Measurements from ENCODE around the gene FGR.

The FGR gene

DNA sequence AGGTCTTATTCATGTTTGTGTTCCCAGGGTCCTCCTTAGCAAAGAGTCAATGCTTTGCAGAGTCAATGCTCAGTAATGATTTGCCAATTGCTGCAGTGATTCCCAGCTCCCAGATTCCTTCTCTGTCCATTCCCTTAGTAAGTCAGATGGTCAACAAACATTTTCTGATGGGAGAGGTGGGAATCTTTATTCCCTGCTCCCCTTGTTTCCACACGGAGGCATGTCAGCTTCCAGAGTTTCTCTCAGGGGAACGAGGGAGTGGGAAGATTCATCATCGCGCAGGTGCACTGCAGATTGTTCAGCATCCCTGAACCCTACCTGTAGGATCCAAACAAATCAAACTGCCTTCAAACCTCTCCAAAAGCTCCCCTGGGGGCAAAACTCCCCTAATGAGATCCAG is 23.5 kb downstream of the FGR start:
- peaks cover 24% of the 10 kb centered on the region for H3K4me1 ChIP-seq (ENCODE audit: control insufficient read depth, insufficient read depth, low read length)
- no peaks in the 10 kb centered on the region for H3K9me3 ChIP-seq (ENCODE audit: control insufficient read depth, insufficient read depth, low read depth, low read length)
- no peaks in the 10 kb centered on the region for H3K36me3 ChIP-seq (ENCODE audit: control insufficient read depth, insufficient read depth, low read length)
- no peak overlapping the region for H3K27ac ChIP-seq (ENCODE audit: low read depth, low read length)
- H3K27me3 ChIP-seq (ENCODE audit: control insufficient read depth, insufficient read depth, low read length): peaks cover 15% of the 10 kb centered on the region; the same call in 1 of the 2 replicates
- no peak overlapping the region for H3K9ac ChIP-seq (ENCODE audit: low read length)
- H3K4me3 ChIP-seq (ENCODE audit: low read depth, low read length): no peak overlapping the region

DNA sequence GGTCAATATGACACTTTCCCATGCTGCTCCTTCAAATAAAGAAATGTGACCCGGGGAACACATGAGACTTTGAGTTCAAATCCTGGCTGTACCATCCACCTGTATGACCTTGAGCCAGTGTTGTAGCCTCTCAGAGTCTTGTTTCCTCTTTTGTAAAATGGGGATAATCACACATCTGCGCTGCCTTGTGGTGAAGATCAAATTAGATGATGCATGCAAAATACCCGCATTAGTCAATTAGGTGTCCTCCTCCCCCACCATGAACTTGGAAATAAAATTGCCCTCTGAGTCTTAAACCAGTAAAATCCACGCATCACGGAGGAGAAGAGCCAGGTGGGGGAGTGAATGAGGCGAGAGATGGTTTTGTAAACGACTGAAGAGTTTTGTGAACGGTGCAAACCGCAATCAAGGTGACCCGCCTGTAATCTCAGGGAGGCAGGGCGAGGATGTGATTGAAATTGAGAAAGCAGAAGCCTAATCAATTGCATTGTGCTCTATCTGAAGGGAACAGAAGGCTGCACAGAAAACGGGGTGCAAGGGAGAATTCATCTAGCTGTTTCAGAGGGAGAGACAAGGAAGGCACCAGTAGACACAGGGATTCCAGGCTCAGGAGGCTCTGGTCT is 25.3 kb downstream of the FGR start:
- Histone ChIP-seq H3K27ac (ENCODE audit: low read depth, low read length) (no peak overlapping the region), H3K9me3 (ENCODE audit: control insufficient read depth, insufficient read depth, low read depth, low read length) (no peaks in the 10 kb centered on the region), H3K4me3 (ENCODE audit: low read depth, low read length) (no peak overlapping the region), H3K36me3 (ENCODE audit: control insufficient read depth, insufficient read depth, low read length) (no peaks in the 10 kb centered on the region), H3K9ac (ENCODE audit: low read length) (no peak overlapping the region), H3K27me3 (ENCODE audit: control insufficient read depth, insufficient read depth, low read length) (no peaks in the 10 kb centered on the region), H3K4me1 (ENCODE audit: control insufficient read depth, insufficient read depth, low read length) (peaks cover 40% of the 10 kb centered on the region)

DNA sequence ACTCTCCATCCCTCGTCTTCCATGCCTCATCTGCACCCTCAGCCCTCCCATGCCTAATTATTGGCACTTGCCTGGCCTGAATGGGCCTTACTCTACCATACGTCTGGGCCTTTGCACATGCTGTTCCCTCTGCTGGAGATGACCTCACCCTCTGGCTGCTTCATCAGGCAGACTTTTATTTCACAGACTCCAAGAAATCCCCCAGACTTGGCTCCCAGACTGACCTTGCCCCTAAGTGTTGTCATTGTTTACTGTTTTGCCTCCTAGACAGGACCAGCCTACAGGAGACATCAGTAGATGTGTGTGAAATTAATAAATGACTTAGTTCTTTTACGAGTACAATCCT is 25.8 kb downstream of the FGR start:
- Histone ChIP-seq H3K9ac (ENCODE audit: low read length) (no peak overlapping the region), H3K4me1 (ENCODE audit: control insufficient read depth, insufficient read depth, low read length) (peaks cover 38% of the 10 kb centered on the region)

DNA sequence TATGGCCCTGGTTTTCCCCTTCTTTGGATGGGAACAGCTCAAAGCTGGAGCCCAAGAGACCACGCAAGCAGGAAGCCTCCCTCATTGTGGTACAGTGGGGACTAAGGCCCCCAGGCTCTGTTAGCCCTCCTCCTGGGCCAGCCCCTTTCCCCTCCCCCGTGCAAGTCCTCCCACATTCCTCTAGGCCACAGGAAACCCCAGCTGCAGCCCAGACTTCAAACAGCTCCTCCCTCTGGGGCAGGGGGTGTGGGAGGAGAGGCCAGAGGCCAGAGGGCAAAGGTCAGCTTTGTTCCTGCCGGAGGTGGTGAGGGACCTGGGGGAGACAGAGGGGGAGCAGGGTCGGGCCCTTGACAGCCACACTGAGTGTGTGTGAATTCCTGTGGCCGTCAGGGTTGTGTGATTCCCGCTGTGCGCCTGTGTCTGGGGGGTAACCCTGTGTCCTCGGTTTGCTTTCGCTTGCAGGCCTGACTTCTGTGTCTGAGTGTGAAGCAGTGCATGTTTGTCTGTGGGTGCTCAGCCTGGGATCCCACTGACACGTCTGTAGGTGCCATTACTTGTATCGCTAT is 27.7 kb downstream of the FGR start:
- no peak overlapping the region; the same call in 1 of the 2 replicates for H3K4me3 ChIP-seq (ENCODE audit: low read depth, low read length)
- peak overlapping the region; percentile 32; the same call in 1 of the 2 replicates for H3K27ac ChIP-seq (ENCODE audit: low read depth, low read length)
- no peaks in the 10 kb centered on the region for H3K36me3 ChIP-seq (ENCODE audit: control insufficient read depth, insufficient read depth, low read length)
- peak overlapping the region; percentile 54 for H3K9ac ChIP-seq (ENCODE audit: low read length)
- H3K9me3 ChIP-seq (ENCODE audit: control insufficient read depth, insufficient read depth, low read depth, low read length): no peaks in the 10 kb centered on the region
- peaks cover 37% of the 10 kb centered on the region for H3K4me1 ChIP-seq (ENCODE audit: control insufficient read depth, insufficient read depth, low read length)
- no peaks in the 10 kb centered on the region for H3K27me3 ChIP-seq (ENCODE audit: control insufficient read depth, insufficient read depth, low read length)

More for the DNA sequence above, 25.8 kb downstream of the FGR start:
- Histone ChIP-seq H3K27me3 (ENCODE audit: control insufficient read depth, insufficient read depth, low read length) (no peaks in the 10 kb centered on the region), H3K9me3 (ENCODE audit: control insufficient read depth, insufficient read depth, low read depth, low read length) (no peaks in the 10 kb centered on the region), H3K4me3 (ENCODE audit: low read depth, low read length) (no peak overlapping the region), H3K36me3 (ENCODE audit: control insufficient read depth, insufficient read depth, low read length) (no peaks in the 10 kb centered on the region), H3K27ac (ENCODE audit: low read depth, low read length) (no peak overlapping the region)

DNA sequence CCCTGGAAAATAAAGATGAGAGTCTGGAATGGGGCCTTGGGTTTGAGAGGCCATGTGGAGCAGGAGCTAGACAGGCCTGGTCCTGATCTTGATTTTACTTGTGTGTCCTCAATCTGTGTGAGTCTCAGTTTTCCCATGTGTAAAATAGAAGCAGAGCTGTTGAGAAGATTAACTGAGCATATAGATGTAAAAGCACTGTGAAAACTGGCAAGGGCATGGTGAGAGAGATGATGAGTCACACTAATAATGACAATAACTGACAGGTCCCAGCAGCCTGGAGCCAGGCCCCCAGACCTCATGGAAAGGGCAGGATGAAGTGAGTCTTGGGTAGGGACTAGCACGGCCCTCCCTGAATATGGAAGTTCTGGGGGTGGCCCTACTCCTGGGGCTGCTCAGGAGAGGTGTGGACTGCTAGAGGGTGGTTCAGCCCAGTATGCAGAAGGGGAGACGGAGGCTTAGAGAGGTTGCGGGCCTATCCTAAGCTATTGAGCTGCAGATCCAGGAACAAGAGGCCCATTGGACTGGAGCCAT is 28.2 kb downstream of the FGR start:
- Histone ChIP-seq H3K27ac (ENCODE audit: low read depth, low read length) (peak overlapping the region; percentile 32; the same call in 1 of the 2 replicates), H3K9ac (ENCODE audit: low read length) (peak overlapping the region; percentile 51)

DNA sequence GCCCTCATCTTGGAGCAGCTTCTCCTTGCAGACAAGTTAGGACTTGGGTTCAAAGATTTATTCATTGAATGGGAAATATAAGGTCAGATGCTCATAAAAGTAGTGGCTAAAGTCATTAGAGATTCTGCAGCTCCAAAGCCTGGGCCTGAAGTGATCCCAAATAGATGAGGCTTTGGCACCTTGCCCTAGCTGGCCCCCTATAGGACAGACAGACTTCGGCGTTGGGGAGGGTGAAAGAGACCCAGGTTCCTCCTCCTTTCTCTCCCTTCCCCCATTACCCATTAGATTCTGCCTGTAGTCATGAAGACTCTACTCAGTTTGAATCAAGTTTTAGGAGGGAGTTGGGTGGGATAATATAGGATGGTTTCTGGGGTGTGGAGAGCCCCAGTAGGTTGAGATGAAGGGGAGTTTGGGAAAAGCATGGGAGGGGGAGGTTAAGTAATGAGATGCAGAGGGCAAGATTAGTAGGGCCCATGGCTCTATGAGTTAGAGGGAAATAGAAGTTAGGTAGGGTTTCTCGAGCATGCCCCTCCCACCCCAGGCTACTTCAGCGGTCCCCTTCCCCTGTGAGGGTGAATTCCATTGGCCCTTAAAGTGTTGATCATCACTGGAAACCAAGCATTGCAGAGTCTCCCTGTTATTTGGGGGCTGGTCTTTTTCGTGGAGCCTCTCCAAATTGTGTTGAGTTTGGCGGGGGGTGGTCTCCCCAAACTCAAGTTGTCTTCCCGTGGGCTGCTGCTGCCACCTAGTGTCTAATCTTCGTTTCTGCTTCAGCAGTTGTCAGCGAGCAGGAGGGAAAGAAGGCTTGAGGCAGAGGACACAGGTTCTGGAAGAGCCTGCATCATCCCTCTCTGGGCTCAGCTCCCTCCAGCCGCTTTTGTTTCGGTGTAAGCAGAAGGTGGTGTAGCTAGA is 28.9 kb downstream of the FGR start:
- no peaks in the 10 kb centered on the region for H3K27me3 ChIP-seq (ENCODE audit: control insufficient read depth, insufficient read depth, low read length)
- H3K9ac ChIP-seq (ENCODE audit: low read length): peak overlapping the region; percentile 18
- H3K27ac ChIP-seq (ENCODE audit: low read depth, low read length): no peak overlapping the region
- peaks cover 45% of the 10 kb centered on the region for H3K4me1 ChIP-seq (ENCODE audit: control insufficient read depth, insufficient read depth, low read length)
- no peaks in the 10 kb centered on the region for H3K9me3 ChIP-seq (ENCODE audit: control insufficient read depth, insufficient read depth, low read depth, low read length)
- H3K36me3 ChIP-seq (ENCODE audit: control insufficient read depth, insufficient read depth, low read length): no peaks in the 10 kb centered on the region
- peak overlapping the region; percentile 44 for H3K4me3 ChIP-seq (ENCODE audit: low read depth, low read length)

More for the DNA sequence above, 28.2 kb downstream of the FGR start:
- Histone ChIP-seq H3K9me3 (ENCODE audit: control insufficient read depth, insufficient read depth, low read depth, low read length) (no peaks in the 10 kb centered on the region), H3K4me3 (ENCODE audit: low read depth, low read length) (no peak overlapping the region; the same call in 1 of the 2 replicates), H3K4me1 (ENCODE audit: control insufficient read depth, insufficient read depth, low read length) (peaks cover 39% of the 10 kb centered on the region), H3K27me3 (ENCODE audit: control insufficient read depth, insufficient read depth, low read length) (no peaks in the 10 kb centered on the region), H3K36me3 (ENCODE audit: control insufficient read depth, insufficient read depth, low read length) (no peaks in the 10 kb centered on the region)

DNA sequence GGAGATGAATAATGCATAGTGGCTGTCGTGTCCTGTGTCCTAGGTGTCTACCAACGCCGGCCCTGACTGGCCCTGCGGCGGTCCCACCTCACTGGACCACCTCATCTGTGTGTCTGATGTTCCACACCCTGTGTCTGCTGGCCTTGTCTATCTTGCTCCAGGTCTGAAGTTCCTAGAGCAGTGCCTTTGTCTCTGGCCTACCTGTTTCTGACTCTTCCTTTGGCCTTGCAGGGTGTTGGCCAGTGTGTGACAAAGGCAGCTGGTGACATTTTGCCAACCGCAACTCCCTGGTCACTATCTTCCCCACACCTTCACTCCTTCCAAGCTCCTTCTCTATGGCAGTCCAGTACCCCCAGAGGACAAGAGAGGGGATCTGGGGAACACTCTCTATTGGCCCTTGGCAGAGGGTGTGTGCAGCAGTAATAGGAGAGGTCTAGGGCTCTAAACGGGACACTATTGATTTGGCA is 29.7 kb downstream of the FGR start:
- no peak overlapping the region for H3K27ac ChIP-seq (ENCODE audit: low read depth, low read length)
- H3K4me1 ChIP-seq (ENCODE audit: control insufficient read depth, insufficient read depth, low read length): peaks cover 53% of the 10 kb centered on the region
- no peak overlapping the region for H3K9ac ChIP-seq (ENCODE audit: low read length)
- H3K9me3 ChIP-seq (ENCODE audit: control insufficient read depth, insufficient read depth, low read depth, low read length): no peaks in the 10 kb centered on the region
- H3K36me3 ChIP-seq (ENCODE audit: control insufficient read depth, insufficient read depth, low read length): no peaks in the 10 kb centered on the region
- peak overlapping the region; percentile 85; the same call in 1 of the 2 replicates for H3K4me3 ChIP-seq (ENCODE audit: low read depth, low read length)
- H3K27me3 ChIP-seq (ENCODE audit: control insufficient read depth, insufficient read depth, low read length): no peaks in the 10 kb centered on the region

DNA sequence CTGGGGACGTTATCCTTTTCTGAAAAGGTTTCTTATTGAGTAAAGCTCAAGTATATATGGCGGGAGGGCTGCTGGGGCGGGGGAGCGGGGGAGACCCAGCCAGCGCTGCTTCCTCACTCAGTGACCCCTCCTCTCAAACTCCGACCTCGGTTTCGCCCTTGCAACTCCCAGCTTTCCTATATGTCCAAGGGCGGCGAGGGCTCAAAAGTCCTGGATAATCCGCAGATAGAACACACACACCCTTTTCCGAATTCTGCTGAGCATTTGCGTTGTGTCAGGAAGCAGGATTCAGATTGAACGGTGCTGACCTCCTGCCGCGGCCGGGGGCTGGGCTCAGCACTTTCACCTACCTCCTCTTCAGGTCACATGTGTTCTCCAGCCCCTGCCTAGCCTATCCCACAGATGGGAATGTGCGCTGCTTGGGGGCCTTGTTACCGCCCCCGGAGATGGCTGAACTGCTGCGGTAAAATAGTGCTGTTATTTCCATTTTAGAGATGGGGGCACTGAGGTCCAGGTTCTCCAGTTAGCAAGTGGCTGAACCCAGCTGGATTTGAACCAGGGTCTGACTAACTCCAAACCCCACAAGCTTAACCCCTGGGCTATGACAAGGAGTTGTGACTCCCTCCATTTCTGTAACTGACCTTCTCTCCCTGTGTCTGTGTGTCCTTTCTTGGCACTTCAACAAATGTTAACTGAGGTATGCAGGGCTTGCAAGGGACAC is 30.2 kb downstream of the FGR start:
- no peak overlapping the region for H3K9ac ChIP-seq (ENCODE audit: low read length)
- peak overlapping the region; percentile 85 for H3K4me3 ChIP-seq (ENCODE audit: low read depth, low read length)
- H3K27me3 ChIP-seq (ENCODE audit: control insufficient read depth, insufficient read depth, low read length): no peaks in the 10 kb centered on the region
- H3K4me1 ChIP-seq (ENCODE audit: control insufficient read depth, insufficient read depth, low read length): peaks cover 56% of the 10 kb centered on the region
- no peak overlapping the region for H3K27ac ChIP-seq (ENCODE audit: low read depth, low read length)
- no peaks in the 10 kb centered on the region for H3K36me3 ChIP-seq (ENCODE audit: control insufficient read depth, insufficient read depth, low read length)
- H3K9me3 ChIP-seq (ENCODE audit: control insufficient read depth, insufficient read depth, low read depth, low read length): no peaks in the 10 kb centered on the region

DNA sequence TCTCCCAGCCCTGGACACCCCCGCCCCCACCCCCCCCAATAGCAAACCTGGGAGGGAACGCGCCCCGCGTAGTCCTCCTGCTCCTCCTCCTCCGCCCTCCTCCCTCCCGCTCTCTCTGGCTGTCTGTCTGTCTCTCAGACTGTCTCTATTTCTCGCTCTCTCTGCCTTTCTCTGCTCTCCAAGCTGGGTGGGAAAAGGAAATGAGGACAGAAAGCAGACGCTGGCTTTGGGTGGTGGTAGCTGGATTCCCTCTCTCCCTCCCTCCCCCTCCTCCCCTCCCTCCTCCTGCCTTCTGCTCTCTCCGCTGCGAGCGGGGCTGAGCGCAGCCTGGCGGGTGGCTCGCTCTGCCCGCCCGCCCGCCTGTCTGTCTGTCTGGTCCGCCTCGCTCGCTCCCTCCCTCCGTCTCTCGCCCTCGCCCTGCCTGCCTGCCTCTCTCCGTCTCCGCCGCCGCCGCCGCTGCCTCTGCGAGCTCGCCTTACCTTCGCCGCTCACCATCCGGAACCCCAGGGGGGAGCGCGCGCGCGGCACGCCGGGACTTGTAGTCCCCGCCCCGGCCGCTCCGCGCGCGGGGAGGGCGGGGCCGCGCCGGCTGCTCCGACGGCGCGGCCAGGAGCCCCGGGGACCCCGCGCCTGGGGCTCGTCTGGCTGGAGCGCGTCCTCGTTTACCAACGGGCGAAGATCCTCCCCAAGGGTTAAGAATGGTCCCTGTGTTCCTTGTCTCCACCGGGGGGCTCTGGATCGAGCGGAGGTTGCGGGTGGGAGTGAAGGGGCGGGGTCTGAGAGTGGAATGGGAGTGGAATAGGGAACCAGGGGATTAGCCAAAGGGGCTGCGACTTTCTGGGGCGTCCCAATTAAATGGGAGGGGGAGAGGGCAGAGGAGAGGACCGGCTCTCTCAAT is 31.1 kb downstream of the FGR start, which contains the start of gene AHDC1:
AHDC1 (minus strand) TSS at position 464 of the 898 bp plus-strand sequence. CDS start 52,029 bp downstream, outside the sequence.
- no peaks in the 10 kb centered on the region for H3K27me3 ChIP-seq (ENCODE audit: control insufficient read depth, insufficient read depth, low read length)
- peak within 1 kb of the TSS; percentile 68 for H3K9ac ChIP-seq (ENCODE audit: low read length)
- H3K4me1 ChIP-seq (ENCODE audit: control insufficient read depth, insufficient read depth, low read length): peaks cover 64% of the 10 kb centered on the region
- no peaks in the 10 kb centered on the region for H3K9me3 ChIP-seq (ENCODE audit: control insufficient read depth, insufficient read depth, low read depth, low read length)
- no peak within 1 kb of the TSS for H3K27ac ChIP-seq (ENCODE audit: low read depth, low read length)
- peak within 1 kb of the TSS; percentile 85 for H3K4me3 ChIP-seq (ENCODE audit: low read depth, low read length)
- H3K36me3 ChIP-seq (ENCODE audit: control insufficient read depth, insufficient read depth, low read length): no peaks in the 10 kb centered on the region

DNA sequence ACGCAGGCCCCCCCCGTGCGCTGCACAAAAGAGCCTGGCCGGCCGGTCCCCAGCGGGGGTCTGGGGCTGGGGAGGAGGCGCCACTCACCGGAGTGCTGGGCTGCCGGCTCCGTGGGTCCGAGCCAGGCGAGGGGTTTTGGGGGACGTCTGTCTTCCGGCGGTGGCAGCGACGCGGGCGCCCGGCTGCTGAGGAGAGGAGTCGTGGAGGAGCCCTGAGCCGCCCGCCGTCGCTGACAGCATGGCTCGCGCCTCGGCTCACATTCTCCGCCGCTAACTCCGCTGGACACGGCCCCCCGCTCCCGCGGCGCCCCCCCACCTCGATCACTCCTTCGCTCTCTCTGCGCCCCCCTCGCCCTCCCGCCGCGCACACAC is 31.7 kb downstream of the FGR start:
- Histone ChIP-seq H3K4me1 (ENCODE audit: control insufficient read depth, insufficient read depth, low read length) (peaks cover 68% of the 10 kb centered on the region), H3K27ac (ENCODE audit: low read depth, low read length) (no peak overlapping the region), H3K9ac (ENCODE audit: low read length) (peak overlapping the region; percentile 60), H3K4me3 (ENCODE audit: low read depth, low read length) (peak overlapping the region; percentile 85), H3K27me3 (ENCODE audit: control insufficient read depth, insufficient read depth, low read length) (no peaks in the 10 kb centered on the region), H3K36me3 (ENCODE audit: control insufficient read depth, insufficient read depth, low read length) (no peaks in the 10 kb centered on the region), H3K9me3 (ENCODE audit: control insufficient read depth, insufficient read depth, low read depth, low read length) (no peaks in the 10 kb centered on the region)
